ENCODE results near the gene THSD7B. TPM values are rescaled to one million over a fixed set of nuclear protein-coding genes. Genes with fewer than 3 reads are reported as not detected.

THSD7B gene
- total and polyA plus RNA-seq, 2 of the 8 experiments (the other 6 are each of a cell fraction or from before 2014, with no cell fraction given): 0.60 to 2.9 TPM

GRCh38 chr2:136785215-136785614 lies 19.9 kb downstream of the THSD7B start (continued):
- no peak for TF ChIP-seq POLR2A (IDR thresholded peaks at IDR 0.05; ENCODE audit: control extremely low read depth in 1 of 2, low read depth in 2 of 2, low read length in 2 of 2)
